ENCODE measurements around the gene OVCH2. TPM values are rescaled to one million over a fixed set of nuclear protein-coding genes. Genes with fewer than 3 reads are reported as not detected.

Gene OVCH2
- total RNA-seq, 1 donor from 2014 or later = not detected

- H3K27ac Mint-ChIP-seq = no peak overlapping the region
- intact Hi-C loops (cut with micrococcal nuclease) = no loop called here
- POLR2A ChIA-PET = interaction anchor here (0.6 kb wide), 1 partner anchor 208 kb away, joined by 3 read pairs; no protein-coding TSS in a partner anchor
- peaks cover 3% of the 10 kb centered on the region for H3K36me3 Mint-ChIP-seq (ENCODE audit: low read depth)
- H3K4me3 Mint-ChIP-seq = no peak overlapping the region
- peaks cover 38% of the 10 kb centered on the region for H3K4me1 Mint-ChIP-seq
- CTCF ChIA-PET = interaction anchor here (1.8 kb wide), 2 partner anchors 10 to 12 kb away, joined by 7 read pairs; no protein-coding TSS in a partner anchor
- TF ChIP-seq CTCF (IDR thresholded peaks at IDR 0.05) = no peak
- H3K27me3 Mint-ChIP-seq = peaks cover 19% of the 10 kb centered on the region
- DNase-seq = no peak
- no peak for ATAC-seq (ENCODE audit: low read depth)
- peaks cover 13% of the 10 kb centered on the region for H3K9me3 Mint-ChIP-seq
Measured at GRCh38 chr11:7677071-7677470, 29.2 kb downstream of the OVCH2 start.

- Mint-ChIP-seq H3K9me3 (peaks cover 13% of the 10 kb centered on the region), H3K4me1 (peaks cover 52% of the 10 kb centered on the region), H3K36me3 (ENCODE audit: low read depth) (peaks cover 3% of the 10 kb centered on the region), H3K27me3 (peaks cover 17% of the 10 kb centered on the region), H3K27ac (no peak overlapping the region), H3K4me3 (no peak overlapping the region)
- no peak for DNase-seq
- no peak for ATAC-seq (ENCODE audit: low read depth)
- ChIA-PET POLR2A (no interaction called here), CTCF (interaction anchor here (1.8 kb wide), 2 partner anchors 10 to 12 kb away, joined by 7 read pairs; no protein-coding TSS in a partner anchor)
- intact Hi-C loops (cut with micrococcal nuclease) = no loop called here
- TF ChIP-seq CTCF (IDR thresholded peaks at IDR 0.05) = no peak
Measured at GRCh38 chr11:7675631-7676030, 30.6 kb downstream of the OVCH2 start.

DNA sequence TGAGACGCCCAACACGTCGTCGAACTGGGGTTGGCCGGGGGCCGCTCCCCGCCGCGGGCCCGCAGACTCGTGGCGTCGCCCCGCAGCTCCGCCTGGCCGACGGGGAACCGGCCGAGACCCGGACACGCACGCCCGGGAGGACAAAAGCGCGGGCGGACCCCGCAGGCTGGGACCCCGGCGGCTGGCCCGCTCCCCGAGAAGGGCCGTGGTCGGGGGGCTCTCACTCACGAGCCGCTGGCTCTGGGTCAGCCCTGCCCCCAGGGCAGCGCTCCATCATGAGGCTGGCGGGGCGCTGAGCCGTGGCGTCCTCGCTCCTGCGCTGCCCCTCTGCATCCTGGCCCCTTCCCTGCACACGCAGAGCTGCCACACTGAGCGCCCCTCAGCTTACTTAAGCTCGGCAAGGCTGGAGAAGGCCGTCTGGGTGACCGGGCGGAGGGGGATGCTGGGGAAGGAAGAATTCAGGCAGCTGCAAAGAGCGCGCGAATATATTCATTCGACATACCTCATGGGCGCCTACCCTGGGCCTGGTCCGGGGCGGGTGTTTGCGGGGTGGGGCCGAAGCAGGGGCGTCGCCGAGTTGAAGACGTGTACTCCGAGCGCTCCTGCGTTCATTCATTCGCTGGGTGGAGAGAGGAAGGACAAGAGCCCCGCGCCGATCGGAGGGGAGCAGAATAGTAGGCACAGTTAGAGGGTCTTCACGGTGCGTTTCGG, 32.4 kb downstream of the OVCH2 start:
- ATAC-seq (ENCODE audit: low read depth) (peak; percentile 58), DNase-seq (no peak)
- peaks cover 54% of the 10 kb centered on the region for H3K4me1 Mint-ChIP-seq
- peaks cover 9% of the 10 kb centered on the region for H3K9me3 Mint-ChIP-seq
- peak overlapping the region; percentile 85 for H3K4me3 Mint-ChIP-seq
- intact Hi-C loops (cut with micrococcal nuclease) = loop anchor here (5.0 kb wide), 1 partner anchor 313 kb away; the partner anchor contains the start of gene EIF3F
- ChIA-PET CTCF (interaction anchor here (2.8 kb wide), 1 partner anchor 17 kb away, joined by 10 read pairs; no protein-coding TSS in a partner anchor), POLR2A (interaction anchor here (1.0 to 3.6 kb wide), 3 partner anchors 153 to 161 kb away, joined by 5 to 19 read pairs (median 10); partner anchors contain the start of gene PPFIBP2)
- peak overlapping the region; percentile 68 for H3K27ac Mint-ChIP-seq
- H3K36me3 Mint-ChIP-seq (ENCODE audit: low read depth) = peaks cover 3% of the 10 kb centered on the region
- no peak for TF ChIP-seq CTCF (IDR thresholded peaks at IDR 0.05)
- H3K27me3 Mint-ChIP-seq = peaks cover 17% of the 10 kb centered on the region

DNA sequence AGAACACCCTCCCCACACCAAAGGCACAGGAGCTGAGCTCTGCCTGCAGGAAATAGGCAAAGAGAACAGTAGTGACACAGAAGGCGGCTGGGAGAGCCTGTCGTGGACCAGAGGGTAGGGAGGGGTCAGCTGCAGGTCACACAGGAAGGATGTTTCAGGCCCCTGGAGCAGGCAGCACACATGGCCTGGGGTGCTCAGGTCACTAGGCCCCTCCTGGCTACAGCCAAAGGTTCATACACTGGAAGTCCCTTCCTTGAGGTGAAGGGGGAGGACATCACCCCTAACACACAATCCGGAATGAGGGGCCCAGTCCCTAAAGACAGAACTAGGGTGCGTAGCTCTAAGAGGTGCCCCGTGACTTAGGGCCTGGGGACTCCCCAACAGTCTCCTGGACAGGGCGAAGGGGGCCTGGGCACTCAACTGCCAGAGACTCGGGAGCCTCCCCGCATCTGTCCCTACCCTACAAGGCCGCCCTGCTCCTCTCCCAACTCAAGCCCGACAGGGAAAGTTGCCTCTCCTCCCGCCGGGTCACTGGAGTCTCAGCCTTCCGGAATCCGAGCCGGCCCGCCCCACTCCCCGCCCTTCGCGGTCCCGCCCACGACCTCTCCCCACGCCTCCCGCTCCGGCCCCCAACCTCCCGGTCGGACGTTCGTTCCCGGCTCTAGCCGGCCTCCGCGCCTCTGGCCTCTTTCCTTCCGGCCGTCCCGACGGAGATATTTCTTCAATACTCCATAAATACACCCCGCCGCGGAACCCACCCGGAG, 33.1 kb downstream of the OVCH2 start, which contains the start of gene CYB5R2:
Gene CYB5R2 (minus strand): TSS at position 541 of the 764 bp plus-strand sequence. CDS start 675 bp downstream, outside the sequence.
- H3K4me3 Mint-ChIP-seq = peak within 1 kb of the TSS; percentile 85
- H3K27ac Mint-ChIP-seq = peak within 1 kb of the TSS; percentile 86
- DNase-seq = peak; percentile 34
- ATAC-seq (ENCODE audit: low read depth) = peak; percentile 36
- POLR2A ChIA-PET = interaction anchor here (1.0 to 3.6 kb wide), 4 partner anchors 151 to 160 kb away, joined by 3 to 19 read pairs (median 8); partner anchors contain the start of gene PPFIBP2
- CTCF ChIA-PET = interaction anchor here (1.0 to 2.8 kb wide), 2 partner anchors 18 to 320 kb away, joined by 3 to 10 read pairs; no protein-coding TSS in a partner anchor
- TF ChIP-seq CTCF (IDR thresholded peaks at IDR 0.05) = no peak
- peaks cover 9% of the 10 kb centered on the region for H3K9me3 Mint-ChIP-seq
- peaks cover 17% of the 10 kb centered on the region for H3K27me3 Mint-ChIP-seq
- H3K4me1 Mint-ChIP-seq = peaks cover 52% of the 10 kb centered on the region
- peaks cover 7% of the 10 kb centered on the region for H3K36me3 Mint-ChIP-seq (ENCODE audit: low read depth)
- intact Hi-C loops (cut with micrococcal nuclease) = loop anchor here (1.0 to 5.0 kb wide), 2 partner anchors 177 to 314 kb away; partner anchors contain the start of gene EIF3F

Data from activated B cell treated with CpG ODN at 0.5 μM for 24 hours (primary cell).